ENCODE data around the gene TLE6. TPM values are rescaled to one million over a fixed set of nuclear protein-coding genes. Genes with fewer than 3 reads are reported as not detected.
A peak's percentile ranks its signal among the peaks of the same experiment; 100 is the strongest.

The TLE6 gene
- total RNA-seq, 1 donor from 2014 or later: 0.93 TPM

DNA sequence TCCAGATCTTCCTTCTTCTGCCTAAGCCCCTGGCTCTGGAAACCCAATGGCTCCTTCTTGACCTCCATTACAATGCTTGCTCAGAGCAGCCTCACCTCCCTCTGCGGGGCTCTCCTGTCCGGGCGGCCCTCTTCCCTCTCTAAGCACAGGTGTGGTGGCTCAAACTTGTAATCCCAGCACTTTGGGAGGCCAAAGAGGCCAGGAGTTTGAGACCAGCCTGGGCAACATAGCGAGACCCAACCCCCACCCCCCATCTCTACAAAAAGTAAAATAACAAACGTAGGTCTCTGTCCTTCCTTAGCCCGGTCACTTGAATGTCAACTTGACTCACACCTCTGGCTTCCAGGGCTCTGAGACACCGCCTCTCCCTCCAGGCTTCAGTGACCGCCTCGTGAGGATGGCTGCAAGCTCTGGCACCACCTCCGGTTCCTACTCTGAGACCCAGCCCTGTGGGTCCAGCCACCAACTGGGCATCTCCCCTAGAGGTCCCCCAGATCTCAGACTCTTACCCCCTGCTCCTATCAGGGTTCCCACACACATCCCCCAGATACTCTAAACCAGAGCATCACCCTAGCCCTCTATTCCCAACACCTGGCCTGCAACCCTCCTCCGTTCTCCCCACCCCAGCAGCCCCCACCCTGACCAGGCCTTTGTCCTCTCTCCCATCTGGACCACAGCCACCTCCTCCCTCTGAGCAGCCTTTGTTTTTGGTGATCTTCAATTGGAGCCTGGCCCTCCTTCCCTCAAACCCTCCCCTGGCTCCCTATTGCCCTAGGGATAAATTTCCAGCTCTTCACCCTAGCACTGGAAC is 56.4 kb downstream of the TLE6 start:
- ATAC-seq (ENCODE audit: low read depth) (no peak), DNase-seq (no peak)
- POLR2A ChIA-PET: no interaction called here
- H3K4me3 Mint-ChIP-seq: no peak overlapping the region
- H3K4me1 Mint-ChIP-seq: peaks cover 25% of the 10 kb centered on the region
- intact Hi-C loops (cut with micrococcal nuclease): loop anchor here (2.0 kb wide), 1 partner anchor 57 kb away; the partner anchor contains the start of gene TLE6
- CTCF ChIA-PET: no interaction called here
- TF ChIP-seq, protein P1, sequence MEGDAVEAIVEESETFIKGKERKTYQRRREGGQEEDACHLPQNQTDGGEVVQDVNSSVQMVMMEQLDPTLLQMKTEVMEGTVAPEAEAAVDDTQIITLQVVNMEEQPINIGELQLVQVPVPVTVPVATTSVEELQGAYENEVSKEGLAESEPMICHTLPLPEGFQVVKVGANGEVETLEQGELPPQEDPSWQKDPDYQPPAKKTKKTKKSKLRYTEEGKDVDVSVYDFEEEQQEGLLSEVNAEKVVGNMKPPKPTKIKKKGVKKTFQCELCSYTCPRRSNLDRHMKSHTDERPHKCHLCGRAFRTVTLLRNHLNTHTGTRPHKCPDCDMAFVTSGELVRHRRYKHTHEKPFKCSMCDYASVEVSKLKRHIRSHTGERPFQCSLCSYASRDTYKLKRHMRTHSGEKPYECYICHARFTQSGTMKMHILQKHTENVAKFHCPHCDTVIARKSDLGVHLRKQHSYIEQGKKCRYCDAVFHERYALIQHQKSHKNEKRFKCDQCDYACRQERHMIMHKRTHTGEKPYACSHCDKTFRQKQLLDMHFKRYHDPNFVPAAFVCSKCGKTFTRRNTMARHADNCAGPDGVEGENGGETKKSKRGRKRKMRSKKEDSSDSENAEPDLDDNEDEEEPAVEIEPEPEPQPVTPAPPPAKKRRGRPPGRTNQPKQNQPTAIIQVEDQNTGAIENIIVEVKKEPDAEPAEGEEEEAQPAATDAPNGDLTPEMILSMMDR (IDR thresholded peaks at IDR 0.05): no peak
- no peak overlapping the region for H3K27ac Mint-ChIP-seq
- peaks cover 18% of the 10 kb centered on the region for H3K27me3 Mint-ChIP-seq
- no peaks in the 10 kb centered on the region for H3K36me3 Mint-ChIP-seq (ENCODE audit: low read depth)
- H3K9me3 Mint-ChIP-seq: no peaks in the 10 kb centered on the region

DNA sequence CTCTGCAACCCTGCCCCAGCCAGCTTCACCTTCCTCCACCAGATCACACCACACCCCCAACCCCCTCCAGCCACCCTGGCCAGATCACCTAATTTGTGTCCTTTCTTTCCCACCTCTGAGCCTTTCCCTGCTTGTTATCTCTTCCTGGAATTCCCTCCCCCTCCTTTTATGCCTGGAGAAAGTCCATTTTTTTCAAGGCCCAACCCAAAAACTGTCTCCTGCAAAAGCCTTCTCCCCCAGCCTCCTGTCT is 57.0 kb downstream of the TLE6 start:
- TF ChIP-seq, protein P1 (IDR thresholded peaks at IDR 0.05): no peak
- H3K4me3 Mint-ChIP-seq: no peak overlapping the region
- no peaks in the 10 kb centered on the region for H3K36me3 Mint-ChIP-seq (ENCODE audit: low read depth)
- intact Hi-C loops (cut with micrococcal nuclease): loop anchor here (2.0 kb wide), 1 partner anchor 58 kb away; the partner anchor contains the start of gene TLE6
- ChIA-PET CTCF (no interaction called here), POLR2A (interaction anchor here (2.6 kb wide), 1 partner anchor 26 kb away, joined by 28 read pairs; the partner anchor contains the start of gene TLE5)
- no peaks in the 10 kb centered on the region for H3K9me3 Mint-ChIP-seq
- no peak for DNase-seq
- peaks cover 18% of the 10 kb centered on the region for H3K27me3 Mint-ChIP-seq
- ATAC-seq (ENCODE audit: low read depth): no peak
- peaks cover 25% of the 10 kb centered on the region for H3K4me1 Mint-ChIP-seq
- H3K27ac Mint-ChIP-seq: no peak overlapping the region

DNA sequence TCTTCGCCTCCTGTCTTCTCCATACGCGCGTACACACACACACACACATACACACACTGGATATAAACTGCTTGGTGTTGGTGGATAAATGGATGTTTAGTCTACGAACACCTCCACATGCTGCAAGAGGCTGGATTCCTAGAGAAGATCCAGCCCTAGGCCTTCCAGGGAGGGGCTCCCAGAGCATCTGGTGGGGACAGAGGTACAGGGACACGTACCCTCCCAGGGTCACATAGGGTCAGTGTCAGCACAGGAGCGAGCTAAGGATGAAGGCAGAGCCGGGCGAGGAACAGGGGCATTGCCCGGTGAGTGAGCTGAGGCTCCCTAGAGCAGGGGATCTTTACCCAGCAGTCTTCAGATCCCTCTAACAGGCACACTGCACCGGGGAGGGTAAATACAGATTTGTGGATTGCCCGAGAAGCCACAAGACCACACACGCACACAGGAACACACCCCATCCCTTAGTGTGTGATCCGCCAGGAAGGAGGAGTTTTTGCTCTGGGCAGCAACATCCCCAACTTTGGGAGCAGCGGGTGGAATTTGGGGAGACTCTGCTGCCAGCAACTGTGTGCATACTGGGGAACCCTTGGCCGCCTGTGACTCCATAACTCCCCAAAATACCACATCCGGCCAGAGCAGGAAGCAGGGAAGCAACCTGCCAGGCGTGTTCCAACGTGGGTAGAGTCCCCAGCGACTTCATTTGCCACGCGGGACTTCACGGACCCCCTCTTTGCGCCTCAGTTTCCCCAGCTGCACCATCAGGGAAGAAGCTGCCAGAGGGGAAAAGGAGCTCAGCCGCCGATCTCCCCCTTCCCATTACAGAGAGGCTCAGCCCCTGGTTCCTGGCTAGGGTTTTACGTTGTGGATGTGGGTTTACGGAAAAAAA is 57.5 kb downstream of the TLE6 start:
- intact Hi-C loops (cut with micrococcal nuclease): loop anchor here (1.0 to 2.0 kb wide), 3 partner anchors 26 to 85 kb away; partner anchors contain the start of gene TLE6
- TF ChIP-seq, protein P1 (IDR thresholded peaks at IDR 0.05): no peak
- Mint-ChIP-seq H3K4me1 (peaks cover 20% of the 10 kb centered on the region), H3K27ac (peak overlapping the region; percentile 88), H3K9me3 (no peaks in the 10 kb centered on the region), H3K27me3 (peaks cover 15% of the 10 kb centered on the region), H3K4me3 (peak overlapping the region; percentile 90), H3K36me3 (ENCODE audit: low read depth) (no peaks in the 10 kb centered on the region)
- CTCF ChIA-PET: interaction anchor here (1.2 to 1.5 kb wide), 3 partner anchors 70 to 82 kb away, joined by 3 to 4 read pairs (median 3); no protein-coding TSS in a partner anchor
- ATAC-seq (ENCODE audit: low read depth) (no peak), DNase-seq (no peak)
- POLR2A ChIA-PET: interaction anchor here (0.6 to 3.2 kb wide), 20 partner anchors 7 to 1442 kb away, joined by 3 to 28 read pairs (median 5); partner anchors contain the start of genes APBA3, GADD45B, GNA11 and MRPL54

DNA sequence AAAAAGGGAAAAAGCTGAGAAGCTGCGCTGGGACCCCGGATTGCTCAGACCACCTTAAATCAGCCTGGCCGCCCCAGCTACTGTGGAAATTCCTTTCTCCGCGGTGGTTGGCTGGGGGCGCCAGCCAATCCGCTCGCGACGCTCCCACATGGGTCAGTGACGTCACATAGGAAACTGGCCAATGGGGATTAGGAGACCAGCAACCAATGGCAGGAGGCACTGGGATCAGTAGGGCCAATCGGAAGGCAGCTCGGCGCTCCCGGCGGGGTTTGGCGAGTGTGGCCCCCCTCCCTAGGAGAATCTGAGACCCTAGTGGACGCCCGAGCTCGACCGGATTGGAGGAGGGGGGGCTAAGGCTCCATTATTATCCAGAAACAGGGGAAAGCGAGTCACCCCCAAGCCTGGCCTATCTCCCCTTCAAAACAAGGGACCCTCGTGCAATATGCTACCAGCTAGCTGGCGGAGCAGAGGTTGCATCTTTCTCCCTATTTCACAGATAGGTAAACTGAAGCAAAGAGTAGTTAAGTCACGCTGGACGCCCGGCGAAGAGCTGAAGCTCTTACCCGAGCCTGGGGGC is 58.3 kb downstream of the TLE6 start:
- Mint-ChIP-seq H3K4me1 (peaks cover 17% of the 10 kb centered on the region), H3K27me3 (peaks cover 11% of the 10 kb centered on the region), H3K36me3 (ENCODE audit: low read depth) (no peaks in the 10 kb centered on the region), H3K9me3 (no peaks in the 10 kb centered on the region), H3K4me3 (peak overlapping the region; percentile 90), H3K27ac (peak overlapping the region; percentile 88)
- TF ChIP-seq, protein P1 (IDR thresholded peaks at IDR 0.05): no peak
- ChIA-PET CTCF (interaction anchor here (1.2 to 2.0 kb wide), 4 partner anchors 71 to 83 kb away, joined by 3 to 7 read pairs (median 4); no protein-coding TSS in a partner anchor), POLR2A (interaction anchor here (0.6 to 3.2 kb wide), 26 partner anchors 8 to 1442 kb away, joined by 3 to 28 read pairs (median 5); partner anchors contain the start of genes APBA3, GADD45B, GNA11 and MRPL54)
- DNase-seq: peak; percentile 82
- intact Hi-C loops (cut with micrococcal nuclease): loop anchor here (1.0 to 2.0 kb wide), 3 partner anchors 26 to 85 kb away; partner anchors contain the start of gene TLE6
- peak; percentile 93 for ATAC-seq (ENCODE audit: low read depth)
